GM12878 (cell line): ENCODE measurements around the gene PPP1R13B. TPM values are rescaled to one million over a fixed set of nuclear protein-coding genes. Genes with fewer than 3 reads are reported as not detected.

Experiments used
- ATAC-seq: fragments of 200-7000 bp; cut with Tn5 transposase; 3 replicates; pipeline ENCODE4 v1.9.1; 2020; ENCODE audit warnings: mild to moderate bottlenecking, moderate library complexity
- BruUV-seq: library from RNA; stranded (reverse); fragments of 400-500 nt; replicated peaks from 2 replicates; lab custom pipeline; 2021; lab: Mats Ljungman, UMichigan
- CTCF ChIA-PET: fragments of 300-600 bp; sonication (Branson Sonifier 250); formaldehyde crosslinking; extraction: SDS; loops from one replicate; lab custom pipeline; 2021; ENCODE audit warnings: inconsistent platforms; lab: Yijun Ruan, JAX
- POLR2A ChIA-PET: fragments of 350-600 bp; formaldehyde crosslinking; extraction: SDS; loops from one replicate; lab custom pipeline; 2021; ENCODE audit warnings: inconsistent platforms; lab: Charles Lee
- RAD21 ChIA-PET: fragments of 300-600 bp; sonication (Branson Sonifier 250); formaldehyde crosslinking; loops from one replicate; lab custom pipeline; 2023; ENCODE audit warnings: antibody characterized with exemption; ENCODE audit not compliant: unreplicated experiment; lab: Charles Lee
- SMC1A ChIA-PET: fragments of 300-600 bp; sonication (Branson Sonifier 250); formaldehyde crosslinking; loops from one replicate; lab custom pipeline; 2023; ENCODE audit not compliant: unreplicated experiment, uncharacterized antibody; lab: Charles Lee
- DNase-seq: peaks from one replicate; pipeline ENCODE4 v3.0.0-alpha.2; 2011; ENCODE audit warnings: low read depth, low spot score
- FAIRE-seq: peaks from 3 replicates; lab custom pipeline; 2011; peaks lifted over from hg19 to GRCh38; lab: Jason Lieb, UNC
- H2AFZ ChIP-seq: 2 replicates; pipeline ENCODE4 v1.6.0; 2011; ENCODE audit warnings: low read depth, low read length, control low read depth; ENCODE audit not compliant: control insufficient read depth
- H3K27ac ChIP-seq: 2 replicates; pipeline ENCODE4 v1.5.1; 2011; ENCODE audit warnings: control low read depth; ENCODE audit not compliant: control insufficient read depth, insufficient read depth
- H3K27me3 ChIP-seq, 2 experiments: replicated peaks in 1 of 2; 2 replicates each; pipeline versions ENCODE4 v1.6.0 to v1.6.1; 2011; ENCODE audit warnings: low read length in 1 of 2; ENCODE audit not compliant: control insufficient read depth in 2 of 2, insufficient read depth in 2 of 2
- H3K36me3 ChIP-seq, 2 experiments: 2 replicates each; pipeline ENCODE4 v1.5.1; 2011; ENCODE audit warnings: low read length in 1 of 2; ENCODE audit not compliant: control insufficient read depth in 2 of 2, insufficient read depth in 2 of 2
- H3K4me1 ChIP-seq: 2 replicates; pipeline ENCODE4 v1.6.1; 2011; ENCODE audit warnings: mild to moderate bottlenecking, low read length, moderate library complexity, mixed read lengths; ENCODE audit not compliant: control insufficient read depth, insufficient read depth
- H3K4me2 ChIP-seq: 2 replicates; pipeline ENCODE4 v1.6.0; 2011; ENCODE audit warnings: control low read depth; ENCODE audit not compliant: control insufficient read depth, insufficient read depth
- H3K4me3 ChIP-seq: fragments of 200-600 bp; sonication (generic); 2 replicates; pipeline ENCODE4 v1.5.1; 2016
- H3K79me2 ChIP-seq: 2 replicates; pipeline ENCODE4 v1.6.0; 2011; ENCODE audit warnings: low read length; ENCODE audit not compliant: control insufficient read depth, insufficient read depth
- H3K9ac ChIP-seq: 2 replicates; pipeline ENCODE4 v1.8.0; 2011; ENCODE audit warnings: low read length, control low read depth, mixed read lengths; ENCODE audit not compliant: control insufficient read depth, insufficient read depth
- H3K9me3 ChIP-seq: replicated peaks from 3 replicates; pipeline ENCODE4 v1.5.1; 2011; ENCODE audit warnings: mild to moderate bottlenecking, low read length; ENCODE audit not compliant: control insufficient read depth, insufficient read depth
- H4K20me1 ChIP-seq: 2 replicates; pipeline ENCODE4 v1.6.0; 2011; ENCODE audit not compliant: control insufficient read depth, insufficient read depth
- CHD1 ChIP-seq: IDR thresholded peaks from 2 replicates; pipeline ENCODE4 v1.6.1; 2012; ENCODE audit warnings: low read depth, low read length, improper control_type of control experiment
- CHD4 ChIP-seq: fragments of 200-600 bp; sonication (generic); IDR thresholded peaks from 2 replicates; pipeline ENCODE4 v1.6.1; 2016; ENCODE audit warnings: mild to moderate bottlenecking
- FOXK2 ChIP-seq: fragments of 450-650 bp; IDR thresholded peaks from 2 replicates; pipeline ENCODE4 v1.6.1; 2017; ENCODE audit warnings: mild to moderate bottlenecking, moderate library complexity
- HDAC2 ChIP-seq: fragments of 200-600 bp; sonication (generic); IDR thresholded peaks from 2 replicates; pipeline ENCODE4 v1.6.1; 2017
- HDGF ChIP-seq: fragments of 450-650 bp; IDR thresholded peaks from 2 replicates; pipeline ENCODE4 v1.6.1; 2016; ENCODE audit warnings: antibody characterized with exemption
- IRF4 ChIP-seq: IDR thresholded peaks from 2 replicates; pipeline ENCODE4 v1.6.1; 2011; ENCODE audit warnings: low read depth, low read length
- JUNB ChIP-seq: IDR thresholded peaks from 2 replicates; pipeline ENCODE4 v1.6.1; 2016; ENCODE audit warnings: antibody characterized with exemption, mild to moderate bottlenecking
- POU2F2 ChIP-seq: IDR thresholded peaks from 3 replicates; pipeline ENCODE4 v1.6.1; 2011; ENCODE audit warnings: low read depth, mild to moderate bottlenecking, low read length, borderline replicate concordance
- RELA ChIP-seq: fragments of 450-650 bp; IDR thresholded peaks from 2 replicates; pipeline ENCODE4 v1.8.0; 2014; ENCODE audit warnings: borderline replicate concordance; ENCODE audit not compliant: partially characterized antibody
- RFX5 ChIP-seq: IDR thresholded peaks from 2 replicates; pipeline ENCODE4 v1.6.1; 2011; ENCODE audit warnings: low read depth, low read length, improper control_type of control experiment
- SP1 ChIP-seq: IDR thresholded peaks from one replicate; pipeline ENCODE4 v1.6.1; 2011; ENCODE audit warnings: low read depth, low read length
- TAF1 ChIP-seq: IDR thresholded peaks from 2 replicates; pipeline ENCODE4 v1.6.1; 2011; ENCODE audit warnings: mild to moderate bottlenecking, low read depth, low read length, borderline replicate concordance
- TBL1XR1 ChIP-seq: IDR thresholded peaks from 2 replicates; pipeline ENCODE4 v1.6.1; 2012; ENCODE audit warnings: low read depth, low read length, improper control_type of control experiment
- ZNF384 ChIP-seq: IDR thresholded peaks from 2 replicates; pipeline ENCODE4 v1.6.1; 2012; ENCODE audit warnings: low read depth, mild to moderate bottlenecking, low read length, improper control_type of control experiment, borderline replicate concordance
- WGBS: methylation state at CpG from one replicate; pipeline ENCODE4 v1.1.6; 2016; ENCODE audit warnings: low lambda C conversion rate; ENCODE audit not compliant: insufficient replicate concordance, insufficient coverage; ENCODE audit errors: missing lambda C conversion rate; 5-methylcytosine and 5-hydroxymethylcytosine counted together
- in situ Hi-C: fragments of 300-500 bp; cut with MboI; formaldehyde crosslinking; loops from 9 replicates; pipeline ENCODE4 v1.14.3; 2018; ENCODE audit warnings: mixed read lengths
- intact Hi-C: fragments of 100-400 bp; cut with micrococcal nuclease; formaldehyde crosslinking; loops from one replicate; pipeline ENCODE4 v1.14.2; 2022; ENCODE audit not compliant: unreplicated experiment
- polyA plus RNA-seq, 11 experiments: library from polyadenylated mRNA; depleted of rRNA in 4 of 11; unstranded in 6 of 11; stranded (reverse) in 5 of 11; fragments of >200 nt; fragmentation: Nextera tagmentation in 4 of 11; fragmentation: Illumina TruSeq in 1 of 11; extraction: Ambion mirVana in 4 of 11; extraction: Trizol in 1 of 11; gene quantifications; 1 replicate in 1 of 11; 2 replicates in 10 of 11; pipeline versions ENCODE4 v1.2.1 to v1.2.3, GENCODE V29; 2011 to 2016; ENCODE audit warnings: inconsistent platforms in 2 of 11, missing spikeins in 2 of 11, low read depth in 1 of 11
- total RNA-seq, 4 experiments: library from RNA; depleted of rRNA in 3 of 4; stranded (reverse); fragments of >200 nt in 3 of 4; fragmentation: Illumina TruSeq in 1 of 4; extraction: Trizol in 1 of 4; gene quantifications; 2 replicates each; pipeline versions ENCODE4 v1.2.1 to v1.2.3, GENCODE V29; 2013 to 2021
- TF ChIP-seq, protein P1 (sequence below): fragments of 450-650 bp; IDR thresholded peaks from 2 replicates; pipeline ENCODE4 v1.6.1; 2017; ENCODE audit warnings: low read depth, mild to moderate bottlenecking, moderate library complexity
- TF ChIP-seq, protein P2 (sequence below): IDR thresholded peaks from 2 replicates; pipeline ENCODE4 v1.6.1; 2012; ENCODE audit warnings: mild to moderate bottlenecking, low read depth, low read length
- TF ChIP-seq, protein P3 (sequence below): IDR thresholded peaks from 2 replicates; pipeline ENCODE4 v1.6.1; 2012; ENCODE audit warnings: low read depth, low read length, improper control_type of control experiment
- TF ChIP-seq, protein P4 (sequence below): IDR thresholded peaks from 2 replicates; pipeline ENCODE4 v1.6.1; 2011; ENCODE audit warnings: low read depth, mild to moderate bottlenecking, low read length, moderate library complexity, borderline replicate concordance; ENCODE audit errors: extremely low read depth

Gene PPP1R13B
- total and polyA plus RNA-seq, 10 of the 15 experiments (the other 5 are each of a cell fraction or from before 2014, with no cell fraction given): 0.16 to 8.1 (median 3.2) TPM

DNA sequence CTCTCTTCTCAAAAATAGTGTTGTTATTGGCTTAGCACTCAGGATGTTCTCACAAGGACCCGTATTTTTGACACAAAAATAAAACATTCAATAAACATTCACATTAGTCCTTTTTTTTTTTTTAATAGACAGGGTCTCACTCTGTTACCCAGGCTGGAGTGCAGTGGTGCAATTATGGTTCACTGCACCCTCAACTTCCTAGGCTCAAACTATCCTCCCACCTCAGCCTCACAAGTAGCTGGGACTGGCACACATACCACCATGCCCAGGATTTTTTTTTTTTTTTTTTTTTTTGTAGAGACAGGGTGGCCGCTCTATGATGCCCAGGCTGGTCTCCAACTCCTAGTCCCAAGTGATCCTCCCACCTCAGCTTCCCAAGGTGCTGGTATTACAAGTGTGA is 27.0 kb downstream of the PPP1R13B start:
- SMC1A ChIA-PET: interaction anchor here (0.6 to 3.1 kb wide), 6 partner anchors 12 to 102 kb away, joined by 3 to 12 read pairs (median 4); no protein-coding TSS in a partner anchor
- no peak overlapping the region for H3K9ac ChIP-seq
- FAIRE-seq: no peak
- no peaks in the 10 kb centered on the region for H3K79me2 ChIP-seq
- H2AFZ ChIP-seq: no peak overlapping the region; the same call in 1 of the 2 replicates
- intact Hi-C loops (no loop called here), in situ Hi-C loops (no loop called here)
- BruUV-seq: no TSS peak
- H3K9me3 ChIP-seq: no peaks in the 10 kb centered on the region
- H3K27ac ChIP-seq: peak overlapping the region; percentile 47
- POLR2A ChIA-PET: interaction anchor here (0.9 kb wide), 1 partner anchor 22 kb away, joined by 3 read pairs; no protein-coding TSS in a partner anchor
- ATAC-seq: peak; percentile 51
- CTCF ChIA-PET: interaction anchor here (0.6 to 3.9 kb wide), 3 partner anchors 13 to 173 kb away, joined by 3 to 27 read pairs (median 7); a partner anchor contains a TSS
- peak overlapping the region; percentile 79 for H3K4me2 ChIP-seq
- DNase-seq: no peak
- no peak overlapping the region for H3K4me3 ChIP-seq
- no peaks in the 10 kb centered on the region for H3K27me3 ChIP-seq
- 69% methylated on average over 1 of the region's 2 CpGs for WGBS
- no peaks in the 10 kb centered on the region for H3K36me3 ChIP-seq
- peaks cover 4% of the 10 kb centered on the region for H3K4me1 ChIP-seq
- RAD21 ChIA-PET: interaction anchor here (1.1 to 2.0 kb wide), 2 partner anchors 12 to 15 kb away, joined by 4 to 7 read pairs; no protein-coding TSS in a partner anchor
- H4K20me1 ChIP-seq: no peaks in the 10 kb centered on the region
- no peak for TF ChIP-seq CHD1
- no peak for TF ChIP-seq TBL1XR1
- TF ChIP-seq CHD4: no peak
- TF ChIP-seq SP1: no peak
- no peak for TF ChIP-seq POU2F2
- TF ChIP-seq RFX5: no peak
- TF ChIP-seq, protein P1, sequence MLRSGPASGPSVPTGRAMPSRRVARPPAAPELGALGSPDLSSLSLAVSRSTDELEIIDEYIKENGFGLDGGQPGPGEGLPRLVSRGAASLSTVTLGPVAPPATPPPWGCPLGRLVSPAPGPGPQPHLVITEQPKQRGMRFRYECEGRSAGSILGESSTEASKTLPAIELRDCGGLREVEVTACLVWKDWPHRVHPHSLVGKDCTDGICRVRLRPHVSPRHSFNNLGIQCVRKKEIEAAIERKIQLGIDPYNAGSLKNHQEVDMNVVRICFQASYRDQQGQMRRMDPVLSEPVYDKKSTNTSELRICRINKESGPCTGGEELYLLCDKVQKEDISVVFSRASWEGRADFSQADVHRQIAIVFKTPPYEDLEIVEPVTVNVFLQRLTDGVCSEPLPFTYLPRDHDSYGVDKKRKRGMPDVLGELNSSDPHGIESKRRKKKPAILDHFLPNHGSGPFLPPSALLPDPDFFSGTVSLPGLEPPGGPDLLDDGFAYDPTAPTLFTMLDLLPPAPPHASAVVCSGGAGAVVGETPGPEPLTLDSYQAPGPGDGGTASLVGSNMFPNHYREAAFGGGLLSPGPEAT: no peak
- no peak for TF ChIP-seq HDGF
- no peak for TF ChIP-seq JUNB
- TF ChIP-seq, protein P2, sequence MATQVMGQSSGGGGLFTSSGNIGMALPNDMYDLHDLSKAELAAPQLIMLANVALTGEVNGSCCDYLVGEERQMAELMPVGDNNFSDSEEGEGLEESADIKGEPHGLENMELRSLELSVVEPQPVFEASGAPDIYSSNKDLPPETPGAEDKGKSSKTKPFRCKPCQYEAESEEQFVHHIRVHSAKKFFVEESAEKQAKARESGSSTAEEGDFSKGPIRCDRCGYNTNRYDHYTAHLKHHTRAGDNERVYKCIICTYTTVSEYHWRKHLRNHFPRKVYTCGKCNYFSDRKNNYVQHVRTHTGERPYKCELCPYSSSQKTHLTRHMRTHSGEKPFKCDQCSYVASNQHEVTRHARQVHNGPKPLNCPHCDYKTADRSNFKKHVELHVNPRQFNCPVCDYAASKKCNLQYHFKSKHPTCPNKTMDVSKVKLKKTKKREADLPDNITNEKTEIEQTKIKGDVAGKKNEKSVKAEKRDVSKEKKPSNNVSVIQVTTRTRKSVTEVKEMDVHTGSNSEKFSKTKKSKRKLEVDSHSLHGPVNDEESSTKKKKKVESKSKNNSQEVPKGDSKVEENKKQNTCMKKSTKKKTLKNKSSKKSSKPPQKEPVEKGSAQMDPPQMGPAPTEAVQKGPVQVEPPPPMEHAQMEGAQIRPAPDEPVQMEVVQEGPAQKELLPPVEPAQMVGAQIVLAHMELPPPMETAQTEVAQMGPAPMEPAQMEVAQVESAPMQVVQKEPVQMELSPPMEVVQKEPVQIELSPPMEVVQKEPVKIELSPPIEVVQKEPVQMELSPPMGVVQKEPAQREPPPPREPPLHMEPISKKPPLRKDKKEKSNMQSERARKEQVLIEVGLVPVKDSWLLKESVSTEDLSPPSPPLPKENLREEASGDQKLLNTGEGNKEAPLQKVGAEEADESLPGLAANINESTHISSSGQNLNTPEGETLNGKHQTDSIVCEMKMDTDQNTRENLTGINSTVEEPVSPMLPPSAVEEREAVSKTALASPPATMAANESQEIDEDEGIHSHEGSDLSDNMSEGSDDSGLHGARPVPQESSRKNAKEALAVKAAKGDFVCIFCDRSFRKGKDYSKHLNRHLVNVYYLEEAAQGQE: no peak
- no peak for TF ChIP-seq ZNF384
- no peak for TF ChIP-seq IRF4
- TF ChIP-seq FOXK2: no peak
- TF ChIP-seq, protein P3, sequence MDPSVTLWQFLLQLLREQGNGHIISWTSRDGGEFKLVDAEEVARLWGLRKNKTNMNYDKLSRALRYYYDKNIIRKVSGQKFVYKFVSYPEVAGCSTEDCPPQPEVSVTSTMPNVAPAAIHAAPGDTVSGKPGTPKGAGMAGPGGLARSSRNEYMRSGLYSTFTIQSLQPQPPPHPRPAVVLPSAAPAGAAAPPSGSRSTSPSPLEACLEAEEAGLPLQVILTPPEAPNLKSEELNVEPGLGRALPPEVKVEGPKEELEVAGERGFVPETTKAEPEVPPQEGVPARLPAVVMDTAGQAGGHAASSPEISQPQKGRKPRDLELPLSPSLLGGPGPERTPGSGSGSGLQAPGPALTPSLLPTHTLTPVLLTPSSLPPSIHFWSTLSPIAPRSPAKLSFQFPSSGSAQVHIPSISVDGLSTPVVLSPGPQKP: no peak
- TF ChIP-seq, protein P4, sequence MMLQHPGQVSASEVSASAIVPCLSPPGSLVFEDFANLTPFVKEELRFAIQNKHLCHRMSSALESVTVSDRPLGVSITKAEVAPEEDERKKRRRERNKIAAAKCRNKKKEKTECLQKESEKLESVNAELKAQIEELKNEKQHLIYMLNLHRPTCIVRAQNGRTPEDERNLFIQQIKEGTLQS: no peak
- no peak for TF ChIP-seq HDAC2
- no peak for TF ChIP-seq RELA
- no peak for TF ChIP-seq TAF1
